HepG2 (cell line): ENCODE measurements around the gene RUVBL2. TPM values are rescaled to one million over a fixed set of nuclear protein-coding genes. Genes with fewer than 3 reads are reported as not detected.

ENCODE experiments used
- DMAP1 ChIP-seq: IDR thresholded peaks from 2 replicates; pipeline ENCODE4 v1.6.1; 2016
- ELF1 ChIP-seq: sonication (generic); formaldehyde crosslinking; IDR thresholded peaks from 2 replicates; pipeline ENCODE4 v1.4.0; 2020; ENCODE audit warnings: missing genetic modification reagents
- JUN ChIP-seq: sonication (generic); formaldehyde crosslinking; IDR thresholded peaks from 2 replicates; pipeline ENCODE4 v1.4.0; 2020; ENCODE audit warnings: mild to moderate bottlenecking, missing genetic modification reagents
- MIER3 ChIP-seq: IDR thresholded peaks from 2 replicates; pipeline ENCODE4 v1.6.1; 2016; ENCODE audit warnings: missing compliant biosample characterization, borderline replicate concordance
- NFKB2 ChIP-seq: sonication (generic); formaldehyde crosslinking; IDR thresholded peaks from 2 replicates; pipeline ENCODE4 v1.4.0; 2020; ENCODE audit warnings: missing genetic modification reagents, borderline replicate concordance
- NKX3-1 ChIP-seq: sonication (generic); formaldehyde crosslinking; IDR thresholded peaks from 2 replicates; pipeline ENCODE4 v1.5.0; 2020; ENCODE audit warnings: missing genetic modification reagents
- TMF1 ChIP-seq: sonication (generic); formaldehyde crosslinking; IDR thresholded peaks from 2 replicates; pipeline ENCODE4 v1.8.1; 2022; ENCODE audit warnings: low read depth, missing genetic modification reagents
- TOPORS ChIP-seq: sonication (generic); formaldehyde crosslinking; IDR thresholded peaks from 2 replicates; pipeline ENCODE4 v1.8.0; 2023; ENCODE audit warnings: mild to moderate bottlenecking, missing genetic modification reagents
- ZHX2 ChIP-seq, 2 experiments: sonication (generic) in 1 of 2; formaldehyde crosslinking in 1 of 2; IDR thresholded peaks; 2 replicates each; pipeline versions ENCODE4 v1.6.1 to v1.9.0; 2014 to 2022; ENCODE audit warnings: antibody characterized with exemption in 1 of 2, borderline replicate concordance in 1 of 2, inconsistent platforms in 1 of 2, low read depth in 1 of 2, missing genetic modification reagents in 1 of 2
- ZMYM3 ChIP-seq: sonication (generic); formaldehyde crosslinking; IDR thresholded peaks from 2 replicates; pipeline ENCODE4 v1.5.1; 2020; ENCODE audit warnings: mild to moderate bottlenecking, missing genetic modification reagents
- ZNF343 ChIP-seq: sonication (generic); formaldehyde crosslinking; IDR thresholded peaks from 2 replicates; pipeline ENCODE4 v1.4.0; 2020; ENCODE audit warnings: mild to moderate bottlenecking, missing genetic modification reagents
- ZNF556 ChIP-seq: sonication (generic); formaldehyde crosslinking; IDR thresholded peaks from 2 replicates; pipeline ENCODE4 v1.4.0; 2020; ENCODE audit warnings: mild to moderate bottlenecking, missing genetic modification reagents, borderline replicate concordance
- ZNF749 ChIP-seq: sonication (generic); formaldehyde crosslinking; IDR thresholded peaks from 2 replicates; pipeline ENCODE4 v1.8.0; 2022; ENCODE audit warnings: mild to moderate bottlenecking, missing genetic modification reagents, moderate library complexity, borderline replicate concordance
- ZNF772 ChIP-seq: sonication (generic); formaldehyde crosslinking; IDR thresholded peaks from 2 replicates; pipeline ENCODE4 v1.5.0; 2020; ENCODE audit warnings: mild to moderate bottlenecking, missing genetic modification reagents
- polyA plus RNA-seq, 8 experiments: library from polyadenylated mRNA; depleted of rRNA in 3 of 8; stranded (reverse) in 7 of 8; unstranded in 1 of 8; fragments of >200 nt; fragmentation: Illumina TruSeq in 4 of 8; extraction: Trizol in 4 of 8; gene quantifications; 2 replicates each; pipeline versions ENCODE4 v1.2.1 to v1.2.3, GENCODE V29; 2011 to 2016; ENCODE audit warnings: low read depth in 4 of 8, missing spikeins in 1 of 8, mixed read lengths in 1 of 8; ENCODE audit not compliant: insufficient read depth in 1 of 8
- total RNA-seq, 5 experiments: library from RNA; depleted of rRNA; stranded (reverse); fragments of >200 nt; fragmentation: Illumina TruSeq; extraction: Trizol; gene quantifications; 2 replicates each; pipeline ENCODE4 v1.2.3, GENCODE V29; 2016; ENCODE audit warnings: low read depth in 1 of 5
- TF ChIP-seq, protein P1 (sequence below): sonication (generic); formaldehyde crosslinking; IDR thresholded peaks from 2 replicates; pipeline ENCODE4 v1.5.0; 2020; ENCODE audit warnings: mild to moderate bottlenecking, missing genetic modification reagents
- TF ChIP-seq, protein P2 (sequence below): IDR thresholded peaks from 2 replicates; pipeline ENCODE4 v1.6.1; 2012; ENCODE audit warnings: low read depth, low read length, improper control_type of control experiment

The RUVBL2 gene
- total and polyA plus RNA-seq, 2 of the 13 experiments (the other 11 are each of a cell fraction or from before 2014, with no cell fraction given): 120 to 122 TPM

DNA sequence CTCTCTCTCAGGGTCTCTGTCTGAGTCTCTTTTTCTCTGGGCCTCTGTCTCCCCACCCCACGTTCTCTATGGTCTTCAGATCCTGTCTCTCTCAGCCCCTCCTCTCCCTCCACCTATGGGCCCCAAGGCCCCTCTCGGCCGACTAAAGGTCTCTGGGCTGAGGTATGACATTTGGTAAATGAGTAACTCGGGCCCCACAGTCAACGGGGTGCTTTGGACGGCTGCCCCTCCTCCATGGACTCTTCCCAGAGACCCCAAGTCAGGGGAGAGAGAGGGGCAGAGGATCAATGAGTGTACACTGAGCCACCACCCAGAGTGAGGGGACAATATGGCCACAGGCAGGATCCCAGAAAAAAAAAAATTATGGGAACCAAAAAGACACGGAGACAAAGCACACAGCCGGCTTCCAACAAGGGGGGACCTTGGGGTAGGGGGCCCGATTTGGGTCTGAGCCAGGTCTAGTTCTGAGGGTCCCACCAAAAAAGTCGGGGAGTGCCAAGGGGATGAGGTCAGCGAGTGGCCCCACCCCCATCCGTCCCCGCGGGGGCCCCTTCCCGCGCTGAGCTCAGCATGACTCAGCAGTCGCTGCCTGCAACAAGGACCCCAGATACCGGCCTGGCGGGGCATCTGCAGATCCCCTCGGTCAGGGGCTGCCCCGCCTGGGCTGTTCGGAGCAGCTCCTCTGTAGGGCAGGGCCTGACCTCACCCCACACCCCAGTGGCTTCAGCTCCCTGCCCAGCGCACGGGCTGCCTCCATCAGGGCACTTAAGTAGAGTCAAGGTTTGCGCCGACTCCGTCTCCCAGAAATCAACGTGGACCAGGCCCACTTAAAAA is 30.1 kb upstream of the RUVBL2 start (continued):
- TF ChIP-seq ZHX2 (IDR thresholded peaks at IDR 0.05; ENCODE audit: low read depth) (0 out of 2 replicates have a peak, but pooled peaks have one; percentile 14), ZHX2 (CRISPR knock-in tag; IDR thresholded peaks at IDR 0.05; ENCODE audit: borderline replicate concordance) (no peak), TMF1 (CRISPR knock-in tag) (0 out of 2 replicates have a peak, but pooled peaks have one; percentile 78), ZNF343 (CRISPR knock-in tag) (no peak), ELF1 (CRISPR knock-in tag) (peak; percentile 16; the same call in 1 of the 2 replicates), MIER3 (CRISPR knock-in tag) (no peak), TOPORS (peak; percentile 88; the same call in 1 of the 2 replicates), ZNF772 (CRISPR knock-in tag) (peak; percentile 69), JUN (CRISPR knock-in tag) (peak; percentile 95; the same call in 1 of the 2 replicates), ZMYM3 (CRISPR knock-in tag) (no peak; the same call in 1 of the 2 replicates), NKX3-1 (peak; percentile 23), NFKB2 (CRISPR knock-in tag) (no peak; the same call in 1 of the 2 replicates), ZNF749 (peak; percentile 46; the same call in 1 of the 2 replicates), ZNF556 (peak; percentile 43; the same call in 1 of the 2 replicates), DMAP1 (CRISPR knock-in tag) (peak; percentile 95)
- TF ChIP-seq, protein P1, sequence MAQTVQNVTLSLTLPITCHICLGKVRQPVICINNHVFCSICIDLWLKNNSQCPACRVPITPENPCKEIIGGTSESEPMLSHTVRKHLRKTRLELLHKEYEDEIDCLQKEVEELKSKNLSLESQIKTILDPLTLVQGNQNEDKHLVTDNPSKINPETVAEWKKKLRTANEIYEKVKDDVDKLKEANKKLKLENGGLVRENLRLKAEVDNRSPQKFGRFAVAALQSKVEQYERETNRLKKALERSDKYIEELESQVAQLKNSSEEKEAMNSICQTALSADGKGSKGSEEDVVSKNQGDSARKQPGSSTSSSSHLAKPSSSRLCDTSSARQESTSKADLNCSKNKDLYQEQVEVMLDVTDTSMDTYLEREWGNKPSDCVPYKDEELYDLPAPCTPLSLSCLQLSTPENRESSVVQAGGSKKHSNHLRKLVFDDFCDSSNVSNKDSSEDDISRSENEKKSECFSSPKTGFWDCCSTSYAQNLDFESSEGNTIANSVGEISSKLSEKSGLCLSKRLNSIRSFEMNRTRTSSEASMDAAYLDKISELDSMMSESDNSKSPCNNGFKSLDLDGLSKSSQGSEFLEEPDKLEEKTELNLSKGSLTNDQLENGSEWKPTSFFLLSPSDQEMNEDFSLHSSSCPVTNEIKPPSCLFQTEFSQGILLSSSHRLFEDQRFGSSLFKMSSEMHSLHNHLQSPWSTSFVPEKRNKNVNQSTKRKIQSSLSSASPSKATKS (CRISPR knock-in tag): no peak; the same call in 1 of the 2 replicates
- TF ChIP-seq, protein P2, sequence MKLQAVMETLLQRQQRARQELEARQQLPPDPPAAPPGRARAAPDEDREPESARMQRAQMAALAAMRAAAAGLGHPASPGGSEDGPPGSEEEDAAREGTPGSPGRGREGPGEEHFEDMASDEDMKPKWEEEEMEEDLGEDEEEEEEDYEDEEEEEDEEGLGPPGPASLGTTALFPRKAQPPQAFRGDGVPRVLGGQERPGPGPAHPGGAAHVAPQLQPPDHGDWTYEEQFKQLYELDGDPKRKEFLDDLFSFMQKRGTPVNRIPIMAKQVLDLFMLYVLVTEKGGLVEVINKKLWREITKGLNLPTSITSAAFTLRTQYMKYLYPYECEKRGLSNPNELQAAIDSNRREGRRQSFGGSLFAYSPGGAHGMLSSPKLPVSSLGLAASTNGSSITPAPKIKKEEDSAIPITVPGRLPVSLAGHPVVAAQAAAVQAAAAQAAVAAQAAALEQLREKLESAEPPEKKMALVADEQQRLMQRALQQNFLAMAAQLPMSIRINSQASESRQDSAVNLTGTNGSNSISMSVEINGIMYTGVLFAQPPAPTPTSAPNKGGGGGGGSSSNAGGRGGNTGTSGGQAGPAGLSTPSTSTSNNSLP: peak; percentile 38; the same call in 1 of the 2 replicates
